Fibroblast of the aortic adventitia (primary cell): ENCODE results near the gene TMEM30A. TPM values are rescaled to one million over a fixed set of nuclear protein-coding genes. Genes with fewer than 3 reads are reported as not detected.

Experiments used
- DNase-seq: peaks from one replicate; pipeline ENCODE4 v3.0.0-alpha.2; 2010; ENCODE audit warnings: low read depth
- H3K4me3 ChIP-seq: 2 replicates; pipeline ENCODE4 v1.5.1; 2011; ENCODE audit warnings: low read depth, mild to moderate bottlenecking, control low read depth, low read length, moderate library complexity
- total RNA-seq: library from RNA; depleted of rRNA; stranded (reverse); fragments of >200 nt; gene quantifications from 2 replicates; pipeline ENCODE4 v1.2.3, GENCODE V29; 2012; ENCODE audit warnings: low replicate concordance
- TF ChIP-seq, protein P1 (sequence below): IDR thresholded peaks from 2 replicates; pipeline ENCODE4 v1.5.1; 2011; ENCODE audit warnings: mild to moderate bottlenecking, low read length, control low read depth, inconsistent platforms; ENCODE audit not compliant: insufficient read depth

The TMEM30A gene
- total RNA-seq, 1 donor, result 136 TPM

DNA sequence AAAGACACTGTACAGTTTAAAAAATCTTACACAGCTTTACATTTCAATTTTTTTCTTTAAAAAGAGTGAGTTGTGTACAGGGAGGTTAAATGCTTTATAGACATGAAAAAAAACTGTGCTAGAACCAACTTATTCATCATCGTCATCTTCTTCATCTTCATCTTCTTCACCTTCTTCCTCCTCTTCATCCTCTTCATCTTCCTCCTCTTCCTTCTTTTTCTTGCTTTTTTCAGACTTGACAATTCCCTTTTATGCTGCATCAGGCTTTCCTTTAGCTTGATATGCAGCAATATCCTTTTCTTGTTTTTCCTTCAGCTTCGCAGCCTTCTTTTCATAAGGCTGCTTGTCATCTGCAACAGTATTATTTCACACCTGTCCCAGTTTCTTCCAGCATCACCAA is 34.3 kb upstream of the TMEM30A start:
- TF ChIP-seq, protein P1, sequence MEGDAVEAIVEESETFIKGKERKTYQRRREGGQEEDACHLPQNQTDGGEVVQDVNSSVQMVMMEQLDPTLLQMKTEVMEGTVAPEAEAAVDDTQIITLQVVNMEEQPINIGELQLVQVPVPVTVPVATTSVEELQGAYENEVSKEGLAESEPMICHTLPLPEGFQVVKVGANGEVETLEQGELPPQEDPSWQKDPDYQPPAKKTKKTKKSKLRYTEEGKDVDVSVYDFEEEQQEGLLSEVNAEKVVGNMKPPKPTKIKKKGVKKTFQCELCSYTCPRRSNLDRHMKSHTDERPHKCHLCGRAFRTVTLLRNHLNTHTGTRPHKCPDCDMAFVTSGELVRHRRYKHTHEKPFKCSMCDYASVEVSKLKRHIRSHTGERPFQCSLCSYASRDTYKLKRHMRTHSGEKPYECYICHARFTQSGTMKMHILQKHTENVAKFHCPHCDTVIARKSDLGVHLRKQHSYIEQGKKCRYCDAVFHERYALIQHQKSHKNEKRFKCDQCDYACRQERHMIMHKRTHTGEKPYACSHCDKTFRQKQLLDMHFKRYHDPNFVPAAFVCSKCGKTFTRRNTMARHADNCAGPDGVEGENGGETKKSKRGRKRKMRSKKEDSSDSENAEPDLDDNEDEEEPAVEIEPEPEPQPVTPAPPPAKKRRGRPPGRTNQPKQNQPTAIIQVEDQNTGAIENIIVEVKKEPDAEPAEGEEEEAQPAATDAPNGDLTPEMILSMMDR, result no peak
- DNase-seq, result no peak
- H3K4me3 ChIP-seq, result no peak overlapping the region

DNA sequence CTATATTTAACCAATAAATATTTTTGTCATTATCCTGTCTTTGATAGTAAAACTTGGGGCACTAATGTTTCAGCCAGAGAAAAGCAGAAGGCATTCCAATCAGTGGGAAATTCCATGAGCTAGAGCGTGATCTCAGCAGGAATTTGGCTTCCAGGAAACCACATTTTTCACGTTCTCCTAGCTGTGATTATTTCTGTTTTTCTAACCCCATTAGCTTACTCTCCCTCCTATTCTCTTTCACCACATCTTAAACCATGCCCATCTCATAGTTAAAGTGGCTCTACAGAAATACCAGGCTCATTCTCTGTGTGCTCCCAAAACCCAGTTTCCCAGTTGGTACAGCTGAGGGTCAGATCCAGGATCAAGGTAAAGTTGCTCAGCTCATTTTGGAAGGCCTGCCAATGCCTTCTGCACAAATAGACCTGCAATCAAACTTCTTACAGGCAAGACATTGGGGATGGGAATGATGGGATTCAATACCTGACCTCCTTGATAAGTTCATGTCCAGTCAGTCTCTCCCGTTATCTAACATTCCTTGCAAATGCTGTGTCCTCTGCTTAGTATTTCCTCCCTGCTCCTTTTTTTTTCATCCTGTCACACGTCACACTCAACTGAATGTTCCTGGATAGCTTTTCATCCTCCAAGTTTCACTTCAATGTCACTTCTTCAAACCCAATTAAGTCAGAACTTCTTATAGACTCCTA is 33.1 kb upstream of the TMEM30A start:
- peak; percentile 79 for DNase-seq
- no peak overlapping the region for H3K4me3 ChIP-seq
- TF ChIP-seq, protein P1, result no peak

DNA sequence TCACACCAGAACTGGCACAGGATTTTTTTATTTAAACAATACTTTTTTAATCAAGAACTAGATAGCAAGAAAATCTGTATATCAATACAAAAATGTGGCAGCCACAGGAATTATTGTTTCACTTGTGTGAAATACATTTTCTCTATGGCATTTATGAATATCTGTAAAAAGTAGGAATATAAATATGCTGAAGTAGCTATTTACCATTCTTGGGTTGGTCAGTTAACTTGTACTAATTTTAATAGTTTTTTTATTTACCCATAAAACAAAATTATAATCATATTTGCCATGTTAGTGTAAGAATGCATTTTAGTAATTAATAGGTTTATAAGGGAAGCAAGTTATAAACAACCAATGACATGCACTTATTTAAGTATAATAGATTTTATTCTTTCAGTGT is 31.4 kb upstream of the TMEM30A start:
- DNase-seq, result no peak
- TF ChIP-seq, protein P1, result no peak
- H3K4me3 ChIP-seq, result no peak overlapping the region

DNA sequence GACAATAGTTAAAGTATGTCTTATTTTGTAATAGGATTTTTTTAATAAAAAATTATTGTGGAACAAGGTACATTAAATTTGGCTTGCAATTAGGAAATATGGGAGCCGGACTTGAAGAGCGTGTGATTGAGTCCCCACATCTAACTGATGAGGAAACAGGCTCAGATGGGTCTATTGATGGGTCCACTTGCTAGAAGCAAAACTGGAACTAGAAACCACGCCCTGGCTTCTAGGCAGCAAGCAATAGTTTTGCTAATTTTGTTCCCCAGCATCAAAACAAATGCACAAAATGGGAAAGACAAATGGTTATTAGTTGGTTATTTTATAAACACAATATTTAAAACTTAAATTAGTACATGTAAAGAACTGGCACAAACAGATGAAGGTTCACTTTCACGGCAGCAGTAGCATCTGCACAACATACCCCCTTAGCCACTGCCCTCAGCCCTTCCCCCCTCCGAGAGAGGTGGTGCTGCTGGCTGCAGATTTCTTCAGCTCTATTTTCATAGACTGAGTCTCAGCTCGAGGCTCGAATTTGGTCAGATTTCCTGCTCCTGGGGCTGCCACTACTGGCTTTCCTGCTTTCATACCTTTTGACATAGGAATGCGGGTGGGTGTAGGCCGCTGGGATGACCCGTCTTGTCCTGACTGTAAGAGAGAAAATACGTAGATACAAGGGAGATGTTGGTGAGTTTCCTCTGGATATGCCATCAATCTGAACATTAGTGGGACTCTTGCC is 23.8 kb upstream of the TMEM30A start:
- no peak for DNase-seq
- TF ChIP-seq, protein P1, result no peak
- no peak overlapping the region for H3K4me3 ChIP-seq

DNA sequence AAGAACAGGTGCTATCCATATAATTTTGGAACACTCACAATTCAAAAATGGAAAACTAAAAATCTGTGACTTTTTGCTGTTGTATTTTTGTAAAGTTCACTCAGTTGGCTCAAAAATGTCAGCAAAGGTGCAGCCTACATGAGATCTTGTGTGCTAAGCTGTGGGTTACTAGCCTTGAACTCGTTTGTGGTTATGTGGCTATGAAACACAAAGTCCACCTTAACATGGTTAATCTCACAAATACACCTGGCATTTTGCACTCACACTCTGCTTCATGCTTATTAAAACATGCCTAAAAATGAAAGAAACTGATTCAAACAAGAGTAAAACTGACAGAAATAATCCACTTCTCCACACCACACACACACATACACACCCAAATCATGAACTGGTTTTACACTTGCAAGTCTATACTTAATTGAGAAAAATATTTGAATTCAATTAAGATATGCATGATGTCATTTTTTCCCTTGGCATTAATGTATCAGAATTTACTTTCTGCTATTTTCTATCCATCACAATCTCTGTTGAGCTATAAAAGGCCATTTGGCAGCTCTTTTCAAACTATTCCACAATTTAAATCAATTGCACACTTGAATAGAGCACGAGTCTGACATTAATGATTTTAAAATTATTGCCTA is 22.9 kb upstream of the TMEM30A start:
- no peak overlapping the region for H3K4me3 ChIP-seq
- TF ChIP-seq, protein P1, result no peak
- DNase-seq, result no peak

DNA sequence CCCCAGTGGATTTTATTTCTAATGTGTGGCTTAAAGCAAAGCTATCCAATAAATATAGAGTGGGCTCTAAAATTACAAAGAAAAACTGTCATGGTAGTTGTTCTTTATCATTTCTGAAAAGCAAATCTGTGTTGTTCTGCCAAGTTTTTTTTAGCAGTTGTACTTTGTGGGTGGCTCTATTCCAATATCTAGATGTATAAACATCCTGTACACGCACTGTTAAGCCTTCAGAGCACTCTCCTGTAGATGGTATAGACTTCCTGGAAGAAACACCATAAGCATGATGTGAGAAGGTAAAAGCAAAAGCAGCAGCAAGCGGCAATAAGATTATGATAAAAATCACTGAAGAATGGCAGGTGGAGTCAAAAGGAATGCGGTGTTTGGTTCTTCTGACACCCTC is 21.5 kb upstream of the TMEM30A start:
- TF ChIP-seq, protein P1, result no peak
- DNase-seq, result no peak
- H3K4me3 ChIP-seq, result no peak overlapping the region
